Measurements from ENCODE around the gene YY1AP1.
"Not testable (repeated sequence)": the region's sequence is repeated elsewhere in the genome, so short reads cannot be mapped to it uniquely, and the experiment has no call there.

The YY1AP1 gene

DNA sequence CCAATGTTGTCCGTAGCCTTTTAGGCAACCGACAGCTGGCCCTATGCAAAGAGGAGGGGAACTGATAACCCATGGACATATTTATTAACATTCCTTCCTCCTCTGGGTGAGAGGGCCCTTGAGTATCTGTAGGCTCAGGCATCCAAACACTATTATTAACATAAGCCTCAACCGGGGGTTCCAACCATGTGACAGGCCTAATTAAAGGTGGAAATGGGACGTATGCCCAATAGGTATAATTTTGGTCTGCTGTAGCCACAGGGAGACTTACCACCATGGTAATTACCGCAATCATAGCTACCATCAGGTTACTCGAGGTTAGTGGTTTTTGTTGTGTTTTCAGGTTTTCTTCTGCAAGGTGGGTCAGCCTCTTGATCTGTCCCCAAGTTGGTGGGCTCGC is 5.6 kb upstream of the YY1AP1 start:
- no peak for DNase-seq

DNA sequence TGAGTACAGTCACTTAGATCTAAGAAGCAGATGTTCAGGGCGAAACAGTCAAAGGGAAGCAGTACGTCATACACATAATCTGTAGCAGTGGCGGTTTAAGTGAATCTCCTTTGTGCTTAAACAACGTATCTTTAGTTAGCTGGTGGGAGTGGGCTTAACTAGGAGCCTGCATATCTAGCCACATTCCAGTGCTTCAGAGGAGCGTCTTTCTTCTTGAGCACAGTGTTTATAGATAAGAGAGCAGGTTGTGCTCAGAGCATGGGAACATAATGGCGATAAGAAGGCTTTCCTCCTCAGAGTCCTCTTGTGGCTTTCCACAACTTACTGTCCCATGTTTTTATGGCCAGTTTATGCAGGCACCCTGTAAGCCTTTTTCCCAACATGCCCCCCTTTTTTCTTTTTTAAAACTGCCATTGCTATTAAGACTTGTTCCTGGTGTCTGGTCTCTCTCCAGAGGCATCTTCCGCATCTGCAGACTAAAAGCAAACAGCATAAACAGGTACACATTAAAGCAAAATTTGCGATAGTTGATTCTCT is 3.5 kb upstream of the YY1AP1 start:
- no peak for DNase-seq

DNA sequence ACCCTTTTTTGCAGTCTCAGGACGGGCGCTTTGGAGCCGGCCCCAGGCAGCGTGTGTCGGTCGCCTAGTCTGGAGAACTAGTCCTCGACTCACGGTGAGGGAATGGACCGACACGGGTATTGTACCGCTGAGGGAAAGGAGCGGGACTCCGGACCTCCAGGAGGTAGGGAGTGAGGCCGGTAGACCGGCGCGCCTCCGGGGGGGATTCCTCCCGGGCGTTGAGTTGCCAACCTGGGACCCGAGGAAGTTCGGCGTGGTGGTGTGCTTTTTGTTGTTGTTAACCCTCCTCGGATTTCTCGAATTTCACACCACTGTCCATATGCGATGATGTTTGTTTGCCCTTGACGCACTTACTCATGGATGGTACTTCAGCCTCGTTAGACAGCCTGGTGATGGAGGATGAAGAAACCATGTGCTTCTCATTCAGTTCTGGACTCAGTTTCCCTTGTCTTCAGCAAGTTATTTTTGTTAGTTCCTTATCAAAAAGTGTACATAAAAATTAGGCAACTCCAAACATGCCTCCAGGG is 570 bp upstream of the YY1AP1 start, which contains the start of gene DAP3:
Gene DAP3, plus strand, starts transcription at position 11 of the 527 bp plus-strand sequence. CDS start 20,689 bp downstream, outside the sequence.
- not testable (repeated sequence) for DNase-seq

DNA sequence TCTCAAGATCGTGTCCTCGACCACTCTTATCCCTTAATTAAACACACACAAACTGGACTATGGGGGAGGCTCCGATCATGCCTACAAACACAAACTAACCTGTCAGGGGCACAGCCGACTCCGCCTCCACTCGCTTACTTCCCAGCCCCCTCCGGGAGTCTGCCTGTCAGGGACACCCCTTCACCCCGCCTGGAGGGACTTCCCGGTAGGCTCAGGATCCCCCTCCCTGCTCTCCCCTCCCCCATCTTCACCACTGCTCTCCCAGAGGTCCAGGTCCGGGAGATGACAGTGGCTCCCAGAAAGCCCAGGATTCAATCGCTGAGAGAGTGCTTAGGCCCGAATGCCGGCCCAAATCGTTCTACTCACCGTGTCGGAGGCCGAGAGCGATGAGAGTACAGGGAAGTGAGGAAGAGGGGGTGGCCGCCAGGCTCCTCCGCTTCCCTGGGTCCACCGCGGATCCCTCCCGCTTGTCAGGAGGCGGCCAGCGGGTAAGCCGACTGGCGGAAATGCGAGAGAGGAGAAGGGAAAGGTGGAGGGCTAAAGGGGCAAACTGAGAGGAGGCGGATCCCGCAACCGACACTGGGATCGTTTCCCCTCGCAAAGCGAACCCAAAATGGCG is 760 bp downstream of the YY1AP1 start:
- DNase-seq = not testable (repeated sequence)

GRCh38 chr1:155681776-155682175 is 6.8 kb downstream of the YY1AP1 start:
- no peak for DNase-seq

GRCh38 chr1:155680531-155680930 is 8.0 kb downstream of the YY1AP1 start:
- DNase-seq = no peak

DNA sequence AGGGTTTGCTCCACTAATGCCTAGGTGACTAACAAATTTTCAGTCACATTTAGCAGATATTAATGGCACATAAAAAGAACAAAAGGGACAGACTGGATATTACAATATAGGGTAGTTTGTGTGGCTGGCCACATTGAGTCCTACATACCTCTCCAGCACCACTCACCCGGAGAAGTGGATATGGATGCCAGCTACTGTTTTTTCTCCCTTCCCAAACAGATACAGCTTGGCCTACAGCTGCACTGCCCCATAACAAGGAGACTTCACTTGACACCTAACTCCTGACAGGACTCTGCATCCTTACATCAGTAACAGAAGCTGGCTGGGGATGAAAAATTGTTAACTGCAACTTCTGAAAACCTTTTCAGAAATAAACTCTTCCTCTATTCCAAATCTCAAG is 9.6 kb downstream of the YY1AP1 start:
- DNase-seq = not testable (repeated sequence)

DNA sequence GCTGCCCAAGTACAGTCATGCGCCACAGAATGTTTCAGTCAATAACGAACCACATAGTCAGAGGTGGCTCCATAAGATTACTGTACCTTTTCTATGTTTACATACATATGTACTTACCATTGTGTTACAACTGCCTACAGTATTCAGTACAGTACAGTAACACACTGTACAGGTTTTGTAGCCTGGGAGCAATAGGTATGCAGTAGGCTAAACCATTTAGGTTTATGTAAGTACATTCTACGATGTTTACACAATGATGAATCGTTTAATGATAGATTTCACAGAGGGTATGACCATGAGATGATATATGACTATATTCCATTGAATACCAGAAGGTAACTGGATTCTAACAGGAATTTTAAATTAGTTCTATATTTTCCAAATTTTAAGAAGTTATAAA is 10.5 kb downstream of the YY1AP1 start:
- no peak for DNase-seq

DNA sequence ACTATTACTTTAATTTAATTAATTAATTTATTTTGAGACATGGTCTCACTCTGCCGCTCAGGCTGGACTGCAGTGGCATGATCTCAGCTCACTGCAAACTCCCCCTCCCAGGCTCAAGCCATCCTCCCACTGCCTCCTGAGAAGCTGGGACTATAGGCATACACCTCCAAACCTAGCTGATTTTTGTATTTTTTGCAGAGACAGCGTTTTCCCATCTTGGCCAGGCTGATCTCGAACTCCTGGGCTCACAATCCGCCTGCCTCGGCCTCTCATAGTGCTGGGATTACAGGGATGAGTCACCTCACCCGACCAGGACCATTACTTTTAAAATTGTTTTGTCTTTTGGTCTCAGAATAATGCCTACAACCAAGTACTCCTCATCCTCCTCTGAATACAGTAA is 15.6 kb downstream of the YY1AP1 start:
- no peak for DNase-seq

DNA sequence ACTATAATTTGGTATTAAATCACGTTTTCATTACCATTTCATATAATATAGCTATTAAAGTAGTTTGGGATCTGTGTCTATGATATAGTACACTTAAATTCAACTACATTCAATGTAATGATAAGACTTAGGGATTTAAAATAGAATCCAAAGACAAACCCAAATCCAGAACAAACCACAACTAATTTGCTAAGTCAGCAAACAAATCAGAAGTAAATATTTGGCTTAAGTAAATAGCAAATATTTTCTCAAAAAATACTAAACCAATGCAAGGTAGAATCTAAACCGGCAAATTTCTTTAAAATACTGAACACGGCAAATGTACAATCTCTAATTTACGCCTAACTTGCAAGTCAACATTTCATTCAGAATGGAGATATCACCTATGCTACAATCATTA is 16.8 kb downstream of the YY1AP1 start:
- no peak for DNase-seq

- DNase-seq = no peak
Measured at GRCh38 chr1:155669233-155670162, 19.1 kb downstream of the YY1AP1 start.

- not testable (repeated sequence) for DNase-seq
Measured at GRCh38 chr1:155661239-155661638, 27.3 kb downstream of the YY1AP1 start.

- DNase-seq = no peak
Measured at GRCh38 chr1:155657463-155657862, 31.1 kb downstream of the YY1AP1 start.

GRCh38 chr1:155652951-155653350 is 35.6 kb downstream of the YY1AP1 start:
- DNase-seq = no peak

- DNase-seq = no peak
Measured at GRCh38 chr1:155651861-155652661, 36.5 kb downstream of the YY1AP1 start.

- no peak for DNase-seq
Measured at GRCh38 chr1:155650231-155650757, 38.3 kb downstream of the YY1AP1 start.

- no peak for DNase-seq
Measured at GRCh38 chr1:155649676-155650075, 38.9 kb downstream of the YY1AP1 start.

GRCh38 chr1:155648207-155649147 is 40.1 kb downstream of the YY1AP1 start:
- DNase-seq = no peak

- DNase-seq = no peak
Measured at GRCh38 chr1:155646307-155646706, 42.3 kb downstream of the YY1AP1 start.

- DNase-seq = no peak
Measured at GRCh38 chr1:155645648-155646047, 42.9 kb downstream of the YY1AP1 start.

DNA sequence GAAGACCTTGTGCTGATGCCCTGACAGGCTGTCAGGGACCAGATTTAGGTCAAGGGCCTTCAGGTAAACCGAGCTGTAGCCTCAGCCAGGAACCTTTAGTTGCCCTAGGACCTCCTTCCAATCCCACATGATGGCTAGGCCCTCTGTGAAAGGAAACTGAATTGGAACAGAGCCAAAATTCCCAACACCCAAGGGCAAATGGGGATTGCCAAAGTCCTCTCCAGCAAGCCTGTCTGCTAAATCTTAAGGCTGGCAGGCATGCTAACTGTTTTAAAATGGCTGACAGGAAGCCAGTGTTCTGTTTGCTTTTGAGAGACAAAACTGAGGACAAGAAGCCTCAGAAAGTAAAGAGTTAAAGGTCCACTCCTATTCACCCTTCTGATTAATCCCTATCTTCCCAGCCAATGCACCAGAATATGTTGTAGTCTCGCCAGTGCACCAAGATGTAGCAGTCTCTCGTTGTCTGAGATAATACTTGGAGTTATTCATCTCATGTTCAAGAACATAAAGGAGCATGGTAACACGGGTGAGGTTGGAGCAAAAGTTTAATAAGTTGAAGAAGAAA is 43.5 kb downstream of the YY1AP1 start:
- DNase-seq = no peak
